HG03439 (cell line): ENCODE measurements around the gene DRAP1.
A peak's percentile ranks its signal among the peaks of the same experiment; 100 is the strongest.
"Not testable (repeated sequence)": the region's sequence is repeated elsewhere in the genome, so short reads cannot be mapped to it uniquely, and the experiment has no call there.

Experiments used
- ATAC-seq: cut with Tn5 transposase; IDR thresholded peaks from one replicate; pipeline ENCODE4 v1.9.1; 2021; ENCODE audit warnings: mild to moderate bottlenecking, moderate library complexity; ENCODE audit not compliant: unreplicated experiment

Gene DRAP1

GRCh38 chr11:65927904-65928397, 8.7 kb downstream of the DRAP1 start:
- peak; percentile 70 for ATAC-seq

- no peak for ATAC-seq
Measured at GRCh38 chr11:65928667-65929066, 9.4 kb downstream of the DRAP1 start.

GRCh38 chr11:65931773-65932557, 12.7 kb downstream of the DRAP1 start:
- no peak for ATAC-seq

GRCh38 chr11:65932558-65932919, 13.3 kb downstream of the DRAP1 start:
- ATAC-seq, result no peak

- no peak for ATAC-seq
Measured at GRCh38 chr11:65934014-65934413, 14.8 kb downstream of the DRAP1 start.

- ATAC-seq, result no peak
Measured at GRCh38 chr11:65937766-65938165, 18.5 kb downstream of the DRAP1 start.

GRCh38 chr11:65941720-65942310, 22.6 kb downstream of the DRAP1 start:
- ATAC-seq, result no peak

- no peak for ATAC-seq
Measured at GRCh38 chr11:65942531-65942930, 23.3 kb downstream of the DRAP1 start.

- no peak for ATAC-seq
Measured at GRCh38 chr11:65944191-65944590, 25.0 kb downstream of the DRAP1 start.

GRCh38 chr11:65944767-65945166, 25.5 kb downstream of the DRAP1 start:
- ATAC-seq, result no peak

GRCh38 chr11:65945430-65945911, 26.2 kb downstream of the DRAP1 start, which contains the start of gene TSGA10IP:
Gene TSGA10IP (plus strand): TSS chr11:65945480. CDS start chr11:65945676, 196 bp downstream.
- no peak for ATAC-seq

- ATAC-seq, result no peak
Measured at GRCh38 chr11:65945941-65946558, 26.8 kb downstream of the DRAP1 start.

- ATAC-seq, result no peak
Measured at GRCh38 chr11:65946655-65947054, 27.4 kb downstream of the DRAP1 start.

- no peak for ATAC-seq
Measured at GRCh38 chr11:65947133-65947532, 27.9 kb downstream of the DRAP1 start.

- no peak for ATAC-seq
Measured at GRCh38 chr11:65947603-65948125, 28.4 kb downstream of the DRAP1 start.

GRCh38 chr11:65950711-65951110, 31.5 kb downstream of the DRAP1 start:
- ATAC-seq, result not testable (repeated sequence)

- ATAC-seq, result not testable (repeated sequence)
Measured at GRCh38 chr11:65951641-65952040, 32.4 kb downstream of the DRAP1 start.

- ATAC-seq, result no peak
Measured at GRCh38 chr11:65952052-65952521, 32.9 kb downstream of the DRAP1 start.

- ATAC-seq, result no peak
Measured at GRCh38 chr11:65953471-65953870, 34.2 kb downstream of the DRAP1 start.

GRCh38 chr11:65954771-65955170, 35.5 kb downstream of the DRAP1 start:
- ATAC-seq, result no peak

GRCh38 chr11:65958291-65958690, 39.1 kb downstream of the DRAP1 start:
- ATAC-seq, result no peak
